Measurements from ENCODE around the gene WDR86.

WDR86 gene

DNA sequence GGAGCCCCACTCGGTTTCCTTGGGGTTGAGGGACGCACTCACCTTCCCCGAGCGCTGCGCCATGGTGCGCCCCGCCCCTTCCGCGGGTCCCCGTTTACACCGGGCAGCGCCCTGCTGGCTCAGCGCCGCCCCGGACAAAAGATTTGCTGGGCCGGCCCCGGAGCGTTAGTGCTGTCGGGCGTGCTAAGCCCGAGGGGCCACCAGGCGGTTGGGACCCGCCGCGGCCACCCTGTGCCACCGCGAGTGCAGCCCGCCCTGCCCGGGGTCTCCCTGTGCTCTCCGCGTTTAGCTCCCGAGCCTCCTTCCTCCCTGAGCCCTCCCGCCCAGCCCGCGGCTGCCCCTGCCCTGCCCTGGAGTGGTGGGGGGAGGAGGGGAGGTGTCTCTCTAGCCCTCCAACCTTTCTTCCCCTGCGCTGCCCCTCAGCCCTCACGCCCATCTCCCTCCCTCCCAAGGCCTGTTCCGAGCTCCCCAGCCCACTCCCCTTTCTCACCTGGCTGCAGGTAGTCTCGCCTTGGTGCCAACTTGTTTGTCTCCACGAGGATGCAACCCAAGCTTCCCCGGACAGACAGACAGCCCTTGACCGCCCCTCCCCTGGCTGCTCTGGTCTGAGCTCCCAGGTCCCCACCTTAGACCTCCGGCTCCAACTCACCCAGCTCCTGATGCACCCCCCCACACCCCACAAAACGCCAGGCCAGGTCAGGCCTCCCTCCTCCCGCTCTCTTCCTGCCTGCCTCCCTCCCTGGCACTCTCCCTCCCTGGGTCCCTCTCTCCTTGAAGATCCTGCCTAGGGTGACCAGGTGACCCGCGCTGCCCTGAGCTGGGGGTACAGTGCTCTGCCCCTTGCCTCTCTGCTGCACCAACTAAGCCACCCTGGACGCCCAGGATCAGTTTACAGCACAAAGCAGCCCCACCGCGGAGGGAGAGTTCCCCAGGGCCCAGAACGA is 30.3 kb upstream of the WDR86 start, which contains the start of gene CRYGN:
Gene CRYGN, minus strand, starts transcription at position 287 of the 944 bp plus-strand sequence. Its CDS starts 224 bp downstream, at position 63.
- no peak for DNase-seq (ENCODE audit: low read depth)

DNA sequence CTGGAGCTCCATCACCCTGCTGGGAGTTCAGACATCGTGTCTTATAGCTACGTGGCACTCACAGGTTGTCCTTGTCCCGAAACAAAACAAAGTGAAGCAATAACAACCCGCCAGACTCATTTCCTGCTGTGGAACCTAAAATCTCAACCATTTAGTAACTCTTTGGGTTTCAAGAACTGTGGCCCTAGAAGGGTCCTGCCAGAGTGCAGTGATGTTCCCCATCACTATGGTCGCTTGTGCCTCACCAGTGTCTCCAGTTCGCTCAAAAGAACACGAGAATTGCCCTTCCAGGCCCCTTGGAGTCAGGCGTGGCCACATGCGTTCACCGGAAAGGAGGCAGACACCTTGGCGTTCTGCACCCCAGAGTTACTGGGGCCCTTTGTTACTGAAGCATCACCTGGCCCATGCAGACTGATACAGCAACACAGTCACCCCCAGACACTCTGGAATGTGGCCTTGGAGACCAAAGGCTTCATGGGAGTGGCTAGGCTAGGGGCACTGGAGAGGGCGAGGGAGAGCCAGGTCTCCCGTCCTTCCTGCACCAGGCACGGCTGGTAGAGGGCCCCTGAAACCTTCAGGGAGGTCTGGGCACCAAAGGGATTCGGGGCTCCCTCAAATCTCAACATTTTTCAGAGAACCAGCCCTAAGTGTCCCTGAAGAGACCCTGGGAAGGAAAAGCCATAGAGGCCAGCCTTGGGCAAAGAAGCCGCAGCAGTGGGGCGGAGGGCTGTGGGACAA is 29.2 kb upstream of the WDR86 start:
- no peak for DNase-seq (ENCODE audit: low read depth)

DNA sequence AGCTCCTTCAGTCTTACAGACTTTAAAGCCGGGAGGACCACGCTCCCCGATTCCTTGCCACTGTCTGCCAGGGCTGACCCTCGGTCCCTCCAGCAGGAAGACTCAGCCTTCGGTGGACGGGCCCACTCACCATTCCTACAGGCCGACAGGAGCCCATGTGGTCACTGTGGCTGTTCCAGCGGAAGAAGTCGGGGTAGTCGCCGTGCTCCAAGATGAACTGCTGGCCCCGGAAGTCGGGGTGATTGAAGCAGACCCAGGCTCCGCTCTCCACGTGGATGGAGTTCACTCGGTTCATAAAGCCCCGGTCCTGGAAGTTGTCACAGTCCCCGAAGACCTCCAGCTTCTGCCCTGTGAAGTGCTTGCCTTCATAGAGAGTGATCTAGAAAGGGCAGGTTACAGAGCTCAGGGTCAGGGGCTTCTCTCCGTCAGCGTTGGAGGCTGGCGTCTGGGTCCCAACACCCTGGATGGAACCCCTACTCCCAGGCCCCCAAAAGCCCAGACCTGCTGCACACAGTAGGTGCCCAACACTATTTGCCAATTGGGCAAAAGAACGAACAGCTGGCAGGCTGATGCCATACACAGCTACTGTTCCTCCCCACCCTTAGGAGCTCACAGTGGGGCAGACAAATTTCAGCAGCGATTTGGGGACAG is 28.2 kb upstream of the WDR86 start:
- DNase-seq (ENCODE audit: low read depth) = no peak

DNA sequence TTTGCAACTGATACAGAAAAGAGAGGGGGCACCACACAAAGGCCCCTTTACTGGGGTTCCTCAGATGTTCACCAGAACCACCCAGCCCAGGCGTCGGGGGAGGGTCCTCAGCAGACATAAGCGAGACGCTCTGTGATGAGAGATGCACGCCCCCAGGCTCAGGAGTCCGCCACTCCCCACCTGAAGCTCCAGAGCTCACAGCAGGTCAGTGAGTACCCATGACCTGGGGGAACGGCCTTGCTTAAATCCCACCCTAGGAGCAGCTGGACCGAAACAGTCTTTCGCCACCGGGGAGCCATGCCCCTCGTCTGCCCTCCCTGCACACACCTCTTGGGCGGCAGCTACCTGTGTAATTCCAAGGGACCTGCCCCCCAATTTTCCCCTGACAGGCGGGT is 27.3 kb upstream of the WDR86 start:
- DNase-seq (ENCODE audit: low read depth) = no peak

DNA sequence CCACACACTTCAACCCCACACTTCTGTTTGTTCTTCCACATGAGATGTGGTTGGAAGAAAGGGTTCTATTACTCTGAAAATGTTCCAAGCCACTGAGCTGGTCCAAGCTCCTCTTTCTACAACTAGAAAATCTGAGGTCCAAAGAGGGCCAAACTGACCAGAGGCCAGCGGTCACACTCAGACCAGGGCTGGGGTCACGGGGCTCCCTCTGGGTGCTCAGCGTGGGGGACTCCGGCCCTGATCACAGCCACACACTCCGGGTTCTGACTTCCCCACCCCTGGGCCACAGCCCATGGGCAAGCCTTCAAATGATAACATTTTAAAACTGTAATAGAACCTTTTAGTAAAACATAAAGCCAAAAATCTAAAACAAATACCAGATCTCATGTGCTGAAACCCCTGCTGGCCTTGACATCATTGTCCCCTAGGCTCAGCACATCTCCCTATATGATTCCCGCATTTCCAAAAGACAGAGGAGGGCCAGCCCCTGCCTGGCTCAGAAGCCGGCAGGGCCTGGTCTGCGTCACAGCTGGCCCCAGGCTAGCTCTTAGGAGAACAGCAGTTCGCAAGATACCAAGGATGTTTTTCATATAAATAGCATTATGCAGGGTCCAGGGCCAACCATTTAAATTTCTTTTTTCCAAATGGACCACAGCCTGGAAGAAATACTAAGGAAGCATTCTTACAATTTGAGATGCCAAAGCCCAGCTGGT is 26.8 kb upstream of the WDR86 start:
- DNase-seq (ENCODE audit: low read depth) = no peak

DNA sequence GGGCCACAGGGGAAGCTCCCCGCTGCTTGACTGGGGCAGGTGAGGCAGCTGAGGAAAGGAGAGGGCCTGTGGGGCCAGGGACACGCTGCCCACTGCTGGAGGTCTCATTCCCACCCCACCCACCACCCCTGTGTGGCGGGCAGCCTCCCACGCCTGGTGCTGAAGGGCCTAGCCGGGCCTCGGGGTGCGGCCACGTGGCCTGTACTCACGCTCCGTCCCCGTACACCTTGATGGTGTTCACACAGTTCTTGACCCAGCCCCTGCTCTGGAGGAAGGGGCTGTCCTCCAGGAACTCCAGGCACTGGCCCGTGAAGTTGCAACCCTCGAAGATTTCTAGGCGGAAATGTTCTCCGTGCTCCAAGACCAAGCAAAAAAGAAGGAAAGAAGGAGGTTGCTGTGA is 26.1 kb upstream of the WDR86 start:
- DNase-seq (ENCODE audit: low read depth) = no peak

DNA sequence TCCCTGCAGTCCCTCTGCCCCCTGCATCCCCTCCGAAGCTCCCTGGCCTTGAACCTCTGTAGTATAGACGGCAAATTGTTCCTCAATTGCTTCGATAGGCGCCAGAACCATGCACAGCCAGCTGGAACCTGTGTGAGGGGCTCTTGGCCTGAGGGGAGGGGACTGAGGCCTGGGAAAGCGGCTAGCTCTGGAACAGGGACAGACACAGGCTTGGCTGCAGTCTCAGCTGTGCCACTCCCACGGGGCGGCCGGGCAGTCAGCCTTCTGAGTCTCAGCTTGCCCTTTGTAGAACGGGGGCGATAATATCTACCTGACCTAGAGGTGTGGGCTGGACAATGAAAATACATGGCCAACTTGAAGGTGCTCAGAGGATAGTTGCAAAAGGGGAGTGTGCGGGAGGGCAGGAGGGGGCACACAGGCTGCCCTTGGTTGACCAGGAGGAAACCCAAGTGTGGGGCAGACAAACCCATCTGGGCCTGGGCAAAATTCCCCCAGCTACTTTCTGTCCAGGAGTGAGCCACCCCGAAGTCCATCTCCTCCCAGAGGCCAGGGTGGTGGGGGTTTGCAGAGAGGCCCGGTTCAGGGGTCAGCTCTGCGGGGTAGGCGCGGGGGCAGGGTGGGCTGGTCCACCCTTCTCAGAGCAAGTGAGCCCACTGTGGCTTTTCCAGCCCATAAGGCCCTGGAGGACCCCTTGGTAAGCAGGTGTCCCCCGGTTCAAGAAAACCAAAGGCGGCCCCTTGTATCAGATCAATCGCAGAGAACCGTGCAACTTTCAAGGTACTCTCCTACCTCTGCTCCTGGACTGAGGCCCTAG is 25.5 kb upstream of the WDR86 start:
- DNase-seq (ENCODE audit: low read depth) = no peak

DNA sequence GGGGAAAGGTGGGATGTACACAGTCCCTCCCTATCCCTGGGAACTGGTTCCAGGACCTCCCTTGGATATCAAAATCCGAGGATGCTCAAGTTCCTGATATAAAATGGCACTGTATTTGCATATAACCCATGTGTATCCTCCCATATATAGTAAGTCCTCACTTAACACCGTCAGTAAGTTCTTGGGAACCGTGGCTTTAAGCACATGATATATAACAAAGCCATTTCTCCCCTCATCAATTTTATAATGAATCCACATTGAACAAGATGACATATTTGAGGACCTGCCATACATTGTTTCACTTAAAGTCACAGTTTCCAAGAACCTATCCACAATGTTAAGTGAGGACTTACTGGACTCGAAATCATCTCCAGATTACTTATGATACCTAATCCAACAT is 24.7 kb upstream of the WDR86 start:
- DNase-seq (ENCODE audit: low read depth) = no peak

DNA sequence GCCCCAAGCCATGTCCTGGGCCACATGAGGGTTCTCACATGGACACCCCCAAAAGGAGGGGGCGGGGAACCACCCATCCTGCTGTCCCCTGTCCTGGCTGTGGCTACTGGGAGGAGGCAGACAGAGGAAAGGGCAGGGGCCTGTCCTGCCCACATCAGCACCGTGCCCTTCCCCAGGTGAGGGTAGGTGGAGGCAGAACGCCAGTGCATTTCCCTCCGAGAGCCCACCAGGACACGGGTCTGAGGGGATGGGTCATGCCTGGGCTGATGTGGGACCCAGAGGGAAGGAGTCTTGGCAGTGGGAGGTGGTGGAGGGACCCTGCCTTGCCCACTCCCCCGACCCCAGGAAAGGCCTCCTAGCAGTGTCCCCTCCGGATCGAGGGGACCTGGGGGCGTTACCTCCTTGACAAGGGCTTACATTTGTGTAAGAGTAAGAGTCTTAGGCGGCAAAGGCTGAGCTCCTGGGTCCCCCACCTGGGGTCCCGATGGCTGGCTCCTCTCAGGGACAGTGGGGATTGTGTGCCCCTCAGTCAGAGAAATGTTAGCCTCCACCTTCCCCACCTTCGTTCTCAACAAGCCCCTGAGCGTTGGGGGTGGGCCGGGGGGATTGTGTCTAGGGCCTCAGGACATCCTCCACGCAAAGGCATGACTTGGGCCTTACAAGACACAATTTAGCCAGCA is 24.0 kb upstream of the WDR86 start:
- no peak for DNase-seq (ENCODE audit: low read depth)

DNA sequence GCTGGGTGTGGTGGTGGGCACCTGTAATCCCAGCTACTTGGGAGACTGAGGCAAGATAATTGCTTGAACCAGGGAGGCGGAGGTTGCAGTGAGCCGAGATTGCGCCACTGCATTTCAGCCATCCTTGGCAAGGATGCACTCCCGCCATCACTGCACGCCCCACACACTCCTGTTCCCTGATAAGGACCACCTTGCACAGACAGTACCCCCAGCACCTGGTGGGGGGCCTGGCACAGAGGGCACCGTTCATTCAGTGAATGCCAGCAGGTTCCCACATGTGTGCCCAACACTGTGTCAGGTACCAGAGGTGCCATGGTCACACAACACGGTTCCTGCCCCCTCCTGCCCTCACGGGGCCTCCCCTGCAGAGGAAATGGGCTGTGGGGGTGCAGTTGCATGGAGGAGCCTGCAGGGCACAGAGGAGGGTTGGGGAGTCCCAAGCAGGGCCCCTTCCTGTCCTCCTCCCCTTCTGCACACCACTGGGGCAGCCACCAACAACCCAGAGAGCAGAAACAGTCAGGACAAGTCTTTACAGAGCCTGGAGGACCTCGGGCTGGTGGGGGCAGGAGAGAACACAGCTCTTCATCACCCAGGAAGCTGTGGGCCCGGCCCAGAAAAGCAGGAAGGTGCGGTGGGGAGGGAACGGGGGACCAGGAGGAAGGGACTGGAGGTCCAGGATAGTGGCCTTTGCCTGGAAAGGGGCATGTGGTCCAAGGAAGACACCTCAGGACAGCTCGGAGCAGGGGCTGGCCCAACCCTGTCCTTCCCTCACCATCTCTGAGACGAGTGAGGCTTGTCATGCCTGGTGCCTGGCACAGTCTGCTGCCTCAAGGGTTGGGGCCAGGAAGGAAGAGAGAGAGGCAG is 23.1 kb upstream of the WDR86 start:
- DNase-seq (ENCODE audit: low read depth) = no peak

DNA sequence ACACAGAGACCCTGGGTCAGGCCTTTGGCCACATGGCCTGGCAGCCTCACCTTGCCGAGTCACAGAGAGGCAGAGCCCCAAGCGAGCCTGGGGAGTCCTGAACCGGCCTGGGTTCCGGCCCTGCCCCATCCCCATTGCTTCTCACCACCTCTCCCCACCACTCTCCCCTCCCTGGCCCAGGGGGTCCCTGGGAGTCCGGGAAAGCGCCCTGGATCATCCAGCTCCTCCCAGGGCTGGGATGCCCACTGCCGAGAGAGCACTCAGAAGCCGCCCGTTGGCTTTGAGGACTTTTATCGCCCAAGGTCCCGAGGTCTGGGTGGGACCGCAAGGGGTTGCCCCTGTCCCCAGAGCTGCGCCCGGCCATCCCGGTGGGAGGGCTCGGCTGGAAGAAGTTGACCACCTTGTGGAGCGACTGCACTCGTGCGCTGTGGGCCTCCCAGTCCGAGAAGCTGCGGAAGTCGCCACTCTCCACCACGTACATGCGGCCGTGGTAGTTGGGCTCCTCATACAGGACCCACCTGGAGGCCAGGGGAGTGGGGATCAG is 22.0 kb upstream of the WDR86 start:
- no peak for DNase-seq (ENCODE audit: low read depth)

DNA sequence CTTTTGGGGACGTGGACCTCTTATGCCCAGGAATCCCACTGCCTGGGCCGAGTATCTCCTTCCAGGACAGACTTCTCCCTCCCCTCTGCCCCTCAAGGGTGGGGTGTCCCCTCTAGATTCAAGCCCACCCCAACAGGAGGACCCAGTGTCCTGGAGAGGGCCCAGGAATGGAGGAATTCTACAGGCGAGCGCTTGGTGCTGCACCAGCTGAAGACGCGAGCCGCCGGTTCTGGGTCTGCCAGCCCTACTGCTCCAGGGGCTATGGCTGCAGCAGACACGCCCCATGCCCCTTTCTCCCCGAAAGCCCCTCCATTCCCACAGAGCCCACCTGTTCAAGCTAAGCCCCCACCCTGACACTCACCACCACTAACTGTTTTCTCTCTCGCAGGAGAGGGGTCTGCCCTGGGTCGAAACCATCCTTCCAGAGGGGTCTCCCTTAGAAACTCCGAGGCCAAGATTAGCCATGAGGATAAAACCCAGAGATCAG is 21.5 kb upstream of the WDR86 start:
- no peak for DNase-seq (ENCODE audit: low read depth)

DNA sequence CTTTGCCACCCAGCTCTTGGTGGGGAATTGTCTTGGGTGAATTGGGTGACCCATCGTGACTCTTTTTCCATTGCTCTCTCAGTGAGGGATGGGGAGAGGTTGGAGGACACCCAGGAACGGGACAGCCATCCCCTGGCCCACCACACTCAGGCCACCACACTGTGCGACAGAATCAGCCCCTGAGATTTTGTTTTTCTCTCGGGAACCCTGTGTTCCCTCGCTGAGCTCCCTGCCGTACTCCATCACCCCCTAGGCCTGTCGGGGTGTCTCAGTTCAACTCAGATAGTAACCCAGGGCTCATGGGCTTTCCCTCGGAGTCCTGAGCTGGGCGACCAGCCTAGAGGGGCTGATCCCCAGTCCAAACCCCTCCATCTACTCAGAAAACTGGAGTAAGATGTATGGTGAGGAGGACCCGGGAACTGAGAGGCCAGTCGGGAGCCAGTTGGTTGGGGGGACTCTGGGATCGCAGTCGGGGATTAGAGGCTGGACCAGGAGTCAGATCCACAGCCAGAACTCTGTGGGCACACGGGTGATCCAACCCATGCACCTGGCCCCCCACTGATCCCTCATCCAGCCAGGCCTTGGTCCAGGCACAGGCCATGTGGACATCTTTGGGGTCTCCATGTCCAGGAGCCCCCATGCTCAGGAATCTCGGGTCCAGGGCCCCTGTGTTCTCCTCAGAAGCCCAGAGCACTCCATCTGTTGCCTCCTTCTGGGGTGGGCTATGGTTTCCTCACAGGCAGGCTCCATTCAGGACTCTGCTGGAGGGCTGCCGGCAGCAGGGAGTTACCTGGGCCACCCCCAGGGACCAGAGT is 20.8 kb upstream of the WDR86 start:
- DNase-seq (ENCODE audit: low read depth) = no peak

DNA sequence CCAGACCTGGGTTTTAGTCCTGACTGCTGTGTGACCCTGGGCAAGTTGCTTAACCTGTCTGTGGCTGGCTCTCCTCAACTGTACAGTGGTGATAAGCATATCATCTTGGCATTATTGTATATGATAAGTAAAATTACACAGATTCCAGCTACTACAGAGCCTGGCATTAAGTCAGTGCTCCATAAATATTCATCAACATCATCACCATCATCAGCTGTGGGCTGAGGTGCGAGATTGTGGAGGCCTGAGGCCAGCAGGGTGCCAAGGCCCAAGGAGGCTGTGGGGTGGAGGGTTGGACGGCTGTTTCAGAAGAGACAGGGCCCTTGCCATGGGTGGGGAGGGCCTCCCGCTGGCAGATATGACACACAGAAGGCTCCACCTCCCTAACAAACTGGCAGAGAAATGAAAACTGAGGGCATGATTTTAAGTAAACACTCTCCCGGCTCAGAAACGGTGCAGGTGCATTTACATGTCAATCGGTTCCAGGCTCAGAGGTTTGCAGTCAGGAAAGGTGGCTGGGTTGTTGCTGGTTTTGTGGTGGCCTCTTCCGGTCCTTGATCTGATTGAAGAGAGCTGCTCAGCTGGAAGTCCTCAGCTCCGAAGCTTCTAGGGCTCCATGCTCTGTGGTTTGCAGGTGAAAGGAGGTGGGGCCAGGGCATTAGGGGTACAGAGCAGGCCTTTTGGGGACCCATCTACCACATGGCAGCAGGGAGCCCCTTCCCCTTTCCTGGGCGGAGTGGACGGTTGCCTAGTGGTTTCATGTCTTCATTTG is 19.9 kb upstream of the WDR86 start:
- no peak for DNase-seq (ENCODE audit: low read depth)

DNA sequence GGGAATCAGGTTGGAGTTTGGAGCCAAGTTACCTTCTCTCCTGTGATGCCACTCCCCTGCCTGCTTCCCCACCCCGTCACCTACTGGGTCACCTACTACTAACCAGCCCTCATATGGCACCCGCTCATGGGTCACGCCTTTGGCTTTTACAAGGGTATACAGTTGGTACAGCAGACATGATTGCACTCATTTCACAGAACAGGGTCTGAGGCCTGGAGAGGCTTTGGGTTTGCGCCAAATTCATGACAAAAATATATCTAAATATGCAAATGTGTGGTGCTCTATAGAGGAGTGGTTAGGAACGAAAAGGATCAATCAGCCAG is 19.4 kb upstream of the WDR86 start:
- DNase-seq (ENCODE audit: low read depth) = no peak

DNA sequence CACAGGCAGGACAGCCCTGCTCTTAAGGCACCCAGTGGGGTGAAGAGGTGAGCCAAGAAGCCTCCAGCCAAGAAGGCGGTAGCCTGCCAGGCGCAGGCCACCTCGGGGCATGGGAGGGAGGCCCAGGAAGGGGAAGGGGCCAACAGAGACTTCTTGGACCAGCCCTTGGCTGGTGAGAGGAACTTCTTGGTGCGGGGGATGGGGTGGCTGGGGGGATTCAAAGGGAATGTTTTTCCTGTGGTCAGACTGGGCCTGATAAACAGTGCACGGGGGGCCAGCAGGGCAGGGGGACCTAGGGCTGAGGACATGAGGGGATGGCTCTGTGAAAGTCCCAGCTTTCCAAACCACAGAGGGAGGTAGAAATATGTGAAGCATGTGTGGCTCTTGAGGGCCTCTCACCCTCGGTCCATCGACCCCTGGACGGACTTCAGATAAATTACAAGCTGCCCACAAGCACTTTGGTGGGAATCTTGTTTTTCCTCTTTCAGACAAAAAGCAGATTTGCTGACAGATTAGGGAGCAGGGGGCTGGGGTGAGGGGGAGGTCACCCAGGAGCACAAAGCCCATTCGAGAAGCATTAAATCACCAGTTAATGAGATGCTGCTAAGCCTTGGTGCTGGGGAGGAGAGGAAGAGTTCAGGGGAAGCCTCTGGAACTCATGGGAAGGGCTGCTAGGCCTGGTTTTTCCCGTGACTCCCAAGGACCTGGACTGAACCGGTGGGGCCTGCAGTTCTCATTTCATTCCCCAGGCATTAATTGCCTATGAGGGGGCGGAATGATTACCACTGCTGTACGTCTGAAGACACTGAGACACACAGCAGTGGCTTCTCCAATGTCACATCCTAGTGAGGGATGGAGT is 18.8 kb upstream of the WDR86 start:
- DNase-seq (ENCODE audit: low read depth) = no peak
